Prostate gland (tissue), 2 donors: ENCODE measurements around the gene CACNA1D. TPM values are rescaled to one million over a fixed set of nuclear protein-coding genes. Genes with fewer than 3 reads are reported as not detected.

Experiments used
- DNase-seq: peaks from one replicate; pipeline ENCODE4 v3.0.0-alpha.2; 2019; ENCODE audit warnings: low spot score
- H3K27ac ChIP-seq, 2 donors: fragments of 200-600 bp; sonication (generic); 2 replicates each; pipeline ENCODE4 v1.5.1; 2017 to 2019
- H3K27me3 ChIP-seq: fragments of 200-600 bp; sonication (generic); replicated peaks from 2 replicates; pipeline ENCODE4 v1.5.1; 2019; ENCODE audit not compliant: insufficient read depth
- H3K36me3 ChIP-seq, 2 donors: fragments of 200-600 bp; sonication (generic); 1 replicate in 1 of 2; 2 replicates in 1 of 2; pipeline versions ENCODE4 v1.5.1 to v1.8.1; 2017 to 2019
- H3K4me1 ChIP-seq: fragments of 200-600 bp; sonication (generic); replicated peaks from 2 replicates; pipeline ENCODE4 v1.5.1; 2019
- H3K4me3 ChIP-seq, 2 donors: fragments of 200-600 bp; sonication (generic); 2 replicates each; pipeline ENCODE4 v1.5.1; 2017 to 2019
- H3K9me3 ChIP-seq: fragments of 200-600 bp; sonication (generic); 2 replicates; pipeline ENCODE4 v1.5.1; 2017
- CTCF ChIP-seq, 4 experiments: fragments of 200-600 bp in 2 of 4; fragments of 450-650 bp in 2 of 4; sonication (generic) in 2 of 4; IDR thresholded peaks; 1 replicate in 3 of 4; 2 replicates in 1 of 4; pipeline ENCODE4 v1.5.1; 2016 to 2019; ENCODE audit warnings: antibody characterized with exemption in 4 of 4, mild to moderate bottlenecking in 2 of 4, moderate library complexity in 2 of 4
- POLR2A ChIP-seq: fragments of 450-650 bp; IDR thresholded peaks from one replicate; pipeline ENCODE4 v1.6.1; 2016; ENCODE audit warnings: antibody characterized with exemption, mild to moderate bottlenecking
- POLR2AphosphoS5 ChIP-seq: sonication (generic); formaldehyde crosslinking; IDR thresholded peaks from one replicate; pipeline ENCODE4 v1.6.1; 2017; ENCODE audit warnings: antibody characterized with exemption
- WGBS: methylation state at CpG from one replicate; pipeline ENCODE4 v1.1.5; 2018; 5-methylcytosine and 5-hydroxymethylcytosine counted together
- intact Hi-C: fragments of 100-400 bp; cut with DNase I; formaldehyde crosslinking; loops from one replicate; pipeline ENCODE4 v1.14.2; 2022
- total RNA-seq, 2 donors: library from RNA; depleted of rRNA; stranded (reverse); fragments of >200 nt; gene quantifications; one replicate each; pipeline ENCODE4 v1.1.0, GENCODE V29; 2016

CACNA1D gene
- total RNA-seq, 2 donors from 2014 or later = 15.5 to 45.1 TPM

GRCh38 chr3:53694046-53694445, 199.6 kb downstream of the CACNA1D start:
- TF ChIP-seq CTCF (IDR thresholded peaks at IDR 0.05) = no peak
- TF ChIP-seq POLR2AphosphoS5 = no peak
- no peak for TF ChIP-seq POLR2A
- DNase-seq = no peak
- H3K27me3 ChIP-seq = no peaks in the 10 kb centered on the region
- no peaks in the 10 kb centered on the region for H3K4me1 ChIP-seq
- H3K36me3 ChIP-seq = no peaks in the 10 kb centered on the region
- no peak overlapping the region for H3K4me3 ChIP-seq
- 87% methylated on average over 4 of the region's 4 CpGs for WGBS
- no peak overlapping the region for H3K27ac ChIP-seq
- intact Hi-C loops = no loop called here
- no peaks in the 10 kb centered on the region for H3K9me3 ChIP-seq

GRCh38 chr3:53694666-53695323, 200.4 kb downstream of the CACNA1D start:
- Histone ChIP-seq H3K27me3 (no peaks in the 10 kb centered on the region), H3K9me3 (no peaks in the 10 kb centered on the region), H3K36me3 (no peaks in the 10 kb centered on the region), H3K27ac (no peak overlapping the region), H3K4me1 (no peaks in the 10 kb centered on the region), H3K4me3 (no peak overlapping the region)
- WGBS = 74% methylated on average over 15 of the region's 15 CpGs
- intact Hi-C loops = no loop called here
- TF ChIP-seq POLR2AphosphoS5 (no peak), POLR2A (no peak), CTCF (IDR thresholded peaks at IDR 0.05) (no peak)
- DNase-seq = no peak

GRCh38 chr3:53695324-53695690, 200.9 kb downstream of the CACNA1D start:
- 84% methylated on average over 7 of the region's 7 CpGs for WGBS
- H3K4me3 ChIP-seq = no peak overlapping the region
- no peaks in the 10 kb centered on the region for H3K9me3 ChIP-seq
- no peak for DNase-seq
- TF ChIP-seq POLR2A = no peak
- no peak for TF ChIP-seq CTCF (IDR thresholded peaks at IDR 0.05)
- no peak for TF ChIP-seq POLR2AphosphoS5
- H3K27ac ChIP-seq = no peak overlapping the region
- H3K27me3 ChIP-seq = no peaks in the 10 kb centered on the region
- intact Hi-C loops = no loop called here
- H3K36me3 ChIP-seq = no peaks in the 10 kb centered on the region
- no peaks in the 10 kb centered on the region for H3K4me1 ChIP-seq

- 62% methylated on average over 4 of the region's 4 CpGs for WGBS
- H3K4me1 ChIP-seq = no peaks in the 10 kb centered on the region
Measured at GRCh38 chr3:53696401-53697172, 202.2 kb downstream of the CACNA1D start.

More at GRCh38 chr3:53696401-53697172, 202.2 kb downstream of the CACNA1D start:
- DNase-seq = no peak
- Histone ChIP-seq H3K27ac (no peak overlapping the region), H3K27me3 (no peaks in the 10 kb centered on the region), H3K4me3 (no peak overlapping the region), H3K36me3 (no peaks in the 10 kb centered on the region), H3K9me3 (no peaks in the 10 kb centered on the region)
- intact Hi-C loops = no loop called here
- no peak for TF ChIP-seq POLR2A
- no peak for TF ChIP-seq CTCF (IDR thresholded peaks at IDR 0.05)
- TF ChIP-seq POLR2AphosphoS5 = no peak
